HEK293T (cell line): ENCODE data around the gene SHISA9.

Source experiments
- BHLHE40 ChIP-seq: fragments of 450-650 bp; IDR thresholded peaks from 2 replicates; pipeline ENCODE4 v1.6.1; 2016; ENCODE audit warnings: mild to moderate bottlenecking, moderate library complexity, borderline replicate concordance
- FOXA1 ChIP-seq: fragments of 450-650 bp; IDR thresholded peaks from 2 replicates; pipeline ENCODE4 v1.6.1; 2016; ENCODE audit warnings: mild to moderate bottlenecking
- FOXM1 ChIP-seq: fragments of 450-650 bp; IDR thresholded peaks from 2 replicates; pipeline ENCODE4 v1.6.1; 2017; ENCODE audit warnings: mild to moderate bottlenecking, borderline replicate concordance
- PKNOX1 ChIP-seq: fragments of 450-650 bp; IDR thresholded peaks from 2 replicates; pipeline ENCODE4 v1.6.1; 2016

GRCh38 chr16:13189250-13189649 lies 287.9 kb downstream of the SHISA9 start:
- TF ChIP-seq FOXM1 (no peak), BHLHE40 (no peak), PKNOX1 (no peak), FOXA1 (no peak)
